IPS-18a (cell line): ENCODE measurements around the gene RIF1.

ENCODE experiments used
- H3K27ac ChIP-seq: one replicate; pipeline ENCODE4 v1.5.1; 2013; ENCODE audit warnings: low read length
- H3K27me3 ChIP-seq: one replicate; pipeline ENCODE4 v1.6.1; 2013; ENCODE audit warnings: mild to moderate bottlenecking, low read length; ENCODE audit not compliant: control insufficient read depth, insufficient read depth
- H3K36me3 ChIP-seq: one replicate; pipeline ENCODE4 v1.6.1; 2013; ENCODE audit warnings: low read depth, low read length; ENCODE audit not compliant: control insufficient read depth
- H3K4me1 ChIP-seq: one replicate; pipeline ENCODE4 v1.6.1; 2013; ENCODE audit warnings: low read depth, low read length; ENCODE audit not compliant: control insufficient read depth
- H3K4me3 ChIP-seq: one replicate; pipeline ENCODE4 v1.5.1; 2013; ENCODE audit warnings: low read length
- H3K9ac ChIP-seq: one replicate; pipeline ENCODE4 v1.6.1; 2013; ENCODE audit warnings: mild to moderate bottlenecking, low read length, moderate library complexity
- H3K9me3 ChIP-seq: one replicate; pipeline ENCODE4 v1.6.1; 2013; ENCODE audit warnings: low read depth, low read length; ENCODE audit not compliant: control insufficient read depth

The RIF1 gene

DNA sequence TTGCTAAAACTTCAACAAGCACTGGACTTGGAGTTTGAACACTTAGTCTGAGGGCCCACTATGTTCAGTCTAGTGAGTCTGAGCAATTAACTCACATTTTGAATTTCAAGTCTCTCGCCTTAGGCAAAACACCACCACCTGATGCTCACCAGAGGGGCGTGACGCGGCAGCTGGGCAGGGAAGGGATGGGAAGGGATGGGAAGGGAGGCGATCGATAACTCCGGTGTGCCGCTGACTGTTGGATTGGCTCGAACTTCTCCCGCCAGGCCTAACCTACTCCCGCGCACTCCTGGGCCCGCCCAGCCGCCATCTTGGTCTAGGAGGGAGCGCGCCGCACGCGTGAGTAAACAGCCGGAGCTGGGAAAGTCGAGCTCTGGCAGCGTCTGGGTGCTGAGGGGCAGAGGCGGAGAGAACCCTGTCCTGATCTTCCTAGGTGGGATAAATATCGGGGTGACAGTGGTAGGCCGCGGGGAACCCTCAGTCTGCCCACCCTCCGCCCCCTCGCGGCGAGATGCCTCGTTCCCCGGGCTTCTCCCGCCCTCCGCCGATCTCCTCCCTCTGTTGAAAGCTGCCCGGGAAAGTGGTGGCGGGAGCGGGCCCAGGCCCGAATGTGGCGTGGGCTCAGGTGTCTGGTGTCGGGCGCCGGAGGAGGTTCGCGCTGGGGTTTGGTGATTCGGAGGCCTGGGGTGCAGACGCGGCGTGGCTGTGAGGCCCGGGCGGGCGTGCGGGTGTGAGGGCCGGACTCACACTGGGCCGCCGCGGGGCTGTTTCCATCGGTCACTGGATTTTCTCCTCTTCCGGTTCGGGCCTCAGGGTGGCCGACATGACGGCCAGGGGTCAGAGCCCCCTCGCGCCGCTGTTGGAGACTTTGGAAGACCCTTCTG lies at the start of gene RIF1:
TSS of gene RIF1 (plus strand) at position 302 of the 884 bp plus-strand sequence. CDS start at position 824, 522 bp downstream.
- Histone ChIP-seq H3K27me3 (no peaks in the 10 kb centered on the region), H3K36me3 (peaks cover 34% of the 10 kb centered on the region), H3K4me3 (peak within 1 kb of the TSS; percentile 97), H3K9me3 (no peaks in the 10 kb centered on the region), H3K27ac (peak within 1 kb of the TSS; percentile 90), H3K4me1 (peaks cover 4% of the 10 kb centered on the region), H3K9ac (peak within 1 kb of the TSS; percentile 97)

DNA sequence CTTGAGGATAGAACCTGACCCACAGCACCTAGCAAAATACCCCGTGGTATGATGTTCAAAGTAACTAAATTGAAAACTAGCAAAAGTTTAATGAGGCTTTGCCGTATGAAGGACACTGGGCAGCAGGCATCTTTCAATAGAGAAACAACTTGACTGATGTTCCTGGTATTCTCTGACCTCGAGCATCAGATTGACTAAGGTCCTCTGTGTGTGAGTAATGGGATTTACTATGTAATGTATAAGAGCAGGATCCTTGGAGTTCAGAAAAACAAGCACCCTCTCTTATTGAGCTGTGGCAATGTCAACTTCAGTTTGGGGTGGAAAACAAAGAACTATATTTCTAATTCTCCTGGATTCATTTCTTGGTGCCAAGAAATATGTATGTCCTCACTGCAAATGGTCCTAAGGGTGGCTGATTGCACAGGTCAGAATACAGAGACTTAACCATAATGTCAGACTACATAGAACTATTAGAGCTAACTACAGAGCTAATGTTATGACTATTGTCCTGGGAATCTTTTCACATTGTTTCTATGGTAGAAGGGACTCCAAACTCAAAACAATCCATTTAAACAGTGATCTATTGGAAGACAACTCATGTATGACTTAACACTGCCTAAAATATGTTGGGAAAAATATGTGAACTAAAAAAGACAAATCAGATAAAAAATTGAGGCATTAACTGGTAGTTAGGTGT lies 47.9 kb upstream of the RIF1 start:
- Histone ChIP-seq H3K9me3 (no peaks in the 10 kb centered on the region), H3K4me3 (no peak overlapping the region), H3K36me3 (no peaks in the 10 kb centered on the region), H3K27ac (no peak overlapping the region), H3K4me1 (peaks cover 21% of the 10 kb centered on the region), H3K9ac (no peak overlapping the region), H3K27me3 (no peaks in the 10 kb centered on the region)

- no peak overlapping the region for H3K4me3 ChIP-seq
- H3K36me3 ChIP-seq = no peaks in the 10 kb centered on the region
- no peak overlapping the region for H3K27ac ChIP-seq
These were observed 46.0 kb upstream of the RIF1 start for GRCh38 chr2:151363709-151364108.

DNA sequence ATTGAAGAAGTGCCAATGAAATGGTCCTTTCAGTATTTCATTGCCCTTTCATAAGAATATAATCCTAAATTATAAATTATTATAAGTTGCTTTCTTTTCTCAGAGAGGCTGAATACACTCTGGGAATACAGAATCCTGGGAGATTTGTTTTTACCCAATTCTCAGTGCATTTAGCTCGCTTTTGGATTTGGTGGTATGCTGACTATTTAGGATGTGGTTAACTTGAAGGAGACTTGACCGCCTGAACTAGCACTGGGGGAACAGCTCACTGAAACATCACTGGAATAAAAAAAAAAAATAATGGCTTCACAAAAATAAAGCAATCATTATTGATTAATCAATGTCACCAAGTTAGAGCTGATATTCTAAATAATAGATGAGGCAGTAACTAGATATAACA lies 42.1 kb upstream of the RIF1 start:
- H3K27me3 ChIP-seq = no peaks in the 10 kb centered on the region
- no peak overlapping the region for H3K27ac ChIP-seq
- no peaks in the 10 kb centered on the region for H3K9me3 ChIP-seq
- no peaks in the 10 kb centered on the region for H3K36me3 ChIP-seq
- H3K4me1 ChIP-seq = no peaks in the 10 kb centered on the region
- no peak overlapping the region for H3K4me3 ChIP-seq
- H3K9ac ChIP-seq = no peak overlapping the region

More at GRCh38 chr2:151363709-151364108, 46.0 kb upstream of the RIF1 start:
- Histone ChIP-seq H3K9ac (no peak overlapping the region), H3K9me3 (no peaks in the 10 kb centered on the region), H3K27me3 (no peaks in the 10 kb centered on the region), H3K4me1 (peaks cover 3% of the 10 kb centered on the region)

DNA sequence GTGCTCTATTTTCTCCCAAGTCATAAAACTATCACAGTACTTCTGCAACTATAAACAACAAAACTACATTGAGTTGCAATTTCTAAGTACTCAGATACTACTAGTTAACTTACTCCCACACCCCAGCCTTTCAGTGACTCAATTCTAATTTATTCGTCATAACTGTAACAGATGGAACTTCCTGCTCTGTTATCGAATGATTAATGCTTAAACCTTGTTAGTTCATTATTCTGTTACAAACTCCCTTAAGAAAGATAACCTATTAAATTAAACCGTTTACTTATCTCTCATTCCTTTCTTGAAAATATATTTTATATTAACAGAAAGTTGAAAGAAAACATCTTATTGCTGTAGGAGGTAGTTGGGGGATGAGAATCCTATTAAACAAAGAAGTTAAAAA lies 35.3 kb upstream of the RIF1 start:
- Histone ChIP-seq H3K9ac (no peak overlapping the region), H3K27ac (no peak overlapping the region), H3K27me3 (no peaks in the 10 kb centered on the region), H3K36me3 (no peaks in the 10 kb centered on the region), H3K4me1 (peaks cover 12% of the 10 kb centered on the region), H3K9me3 (no peaks in the 10 kb centered on the region), H3K4me3 (no peak overlapping the region)

DNA sequence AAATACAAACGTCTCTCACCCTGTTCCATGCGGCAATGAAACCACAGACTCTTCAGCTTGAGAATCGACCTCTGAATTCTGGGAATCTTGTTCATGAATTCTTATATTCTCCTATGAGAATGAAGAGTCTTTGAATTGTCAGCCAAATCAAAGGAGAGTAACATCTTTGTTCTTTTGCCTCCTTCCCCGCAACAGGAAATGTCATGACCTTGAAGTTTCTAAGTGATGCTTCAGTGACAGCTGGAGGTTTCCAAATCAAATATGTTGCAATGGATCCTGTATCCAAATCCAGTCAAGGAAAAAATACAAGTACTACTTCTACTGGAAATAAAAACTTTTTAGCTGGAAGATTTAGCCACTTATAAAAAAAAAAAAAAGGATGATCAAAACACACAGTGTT lies 30.5 kb upstream of the RIF1 start:
- Histone ChIP-seq H3K4me3 (no peak overlapping the region), H3K27ac (no peak overlapping the region), H3K27me3 (no peaks in the 10 kb centered on the region), H3K9me3 (no peaks in the 10 kb centered on the region), H3K9ac (no peak overlapping the region), H3K4me1 (peaks cover 3% of the 10 kb centered on the region), H3K36me3 (no peaks in the 10 kb centered on the region)

- no peaks in the 10 kb centered on the region for H3K4me1 ChIP-seq
- H3K27ac ChIP-seq = no peak overlapping the region
- H3K9me3 ChIP-seq = no peaks in the 10 kb centered on the region
- H3K27me3 ChIP-seq = no peaks in the 10 kb centered on the region
- no peak overlapping the region for H3K4me3 ChIP-seq
- H3K36me3 ChIP-seq = no peaks in the 10 kb centered on the region
- no peak overlapping the region for H3K9ac ChIP-seq
These were observed 29.0 kb upstream of the RIF1 start for GRCh38 chr2:151380580-151381235.

GRCh38 chr2:151381266-151381665 lies 28.4 kb upstream of the RIF1 start:
- no peaks in the 10 kb centered on the region for H3K4me1 ChIP-seq
- no peak overlapping the region for H3K4me3 ChIP-seq
- H3K36me3 ChIP-seq = no peaks in the 10 kb centered on the region
- H3K27ac ChIP-seq = no peak overlapping the region
- no peak overlapping the region for H3K9ac ChIP-seq
- no peaks in the 10 kb centered on the region for H3K27me3 ChIP-seq
- H3K9me3 ChIP-seq = no peaks in the 10 kb centered on the region

- H3K4me1 ChIP-seq = no peaks in the 10 kb centered on the region
- H3K36me3 ChIP-seq = no peaks in the 10 kb centered on the region
- no peak overlapping the region for H3K27ac ChIP-seq
- no peaks in the 10 kb centered on the region for H3K27me3 ChIP-seq
- no peaks in the 10 kb centered on the region for H3K9me3 ChIP-seq
- no peak overlapping the region for H3K4me3 ChIP-seq
- H3K9ac ChIP-seq = no peak overlapping the region
These were observed 21.7 kb upstream of the RIF1 start for GRCh38 chr2:151388011-151388410.

- Histone ChIP-seq H3K4me1 (no peaks in the 10 kb centered on the region), H3K9ac (no peak overlapping the region), H3K27ac (no peak overlapping the region), H3K36me3 (no peaks in the 10 kb centered on the region), H3K4me3 (no peak overlapping the region), H3K9me3 (no peaks in the 10 kb centered on the region), H3K27me3 (no peaks in the 10 kb centered on the region)
These were observed 18.3 kb upstream of the RIF1 start for GRCh38 chr2:151391436-151391835.

DNA sequence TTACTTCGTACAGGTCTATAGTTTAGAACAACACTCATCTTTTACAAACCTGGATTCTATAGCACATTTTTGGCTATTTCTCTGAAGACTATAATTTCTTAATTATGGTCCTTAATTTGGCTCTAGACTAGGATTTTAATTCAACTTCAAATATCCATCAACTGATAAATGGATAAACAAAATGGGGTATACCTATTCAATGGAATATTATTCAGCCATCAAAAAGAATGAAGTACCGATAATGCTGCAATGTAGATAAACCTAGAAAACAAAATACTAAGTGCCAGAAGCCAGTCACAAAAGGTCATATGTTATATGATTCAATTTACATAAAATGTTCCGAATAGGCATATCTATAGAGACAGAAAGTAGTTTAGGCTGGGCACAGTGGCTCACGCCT lies 15.2 kb upstream of the RIF1 start:
- Histone ChIP-seq H3K9me3 (no peaks in the 10 kb centered on the region), H3K9ac (no peak overlapping the region), H3K36me3 (no peaks in the 10 kb centered on the region)

More for the DNA sequence above, 15.2 kb upstream of the RIF1 start:
- Histone ChIP-seq H3K27me3 (no peaks in the 10 kb centered on the region), H3K4me1 (no peaks in the 10 kb centered on the region), H3K27ac (no peak overlapping the region), H3K4me3 (no peak overlapping the region)
